NT2/D1 (cell line): Measurements from ENCODE around the gene TGFB2.

ENCODE experiments used
- DNase-seq: peaks from one replicate; pipeline ENCODE4 v3.0.0-alpha.2; 2011; ENCODE audit warnings: low read depth, low spot score
- H3K27me3 ChIP-seq: 2 replicates; pipeline ENCODE4 v1.6.0; 2011; ENCODE audit warnings: mild to moderate bottlenecking; ENCODE audit not compliant: insufficient read length, insufficient read depth
- H3K36me3 ChIP-seq: 2 replicates; pipeline ENCODE4 v1.6.1; 2011; ENCODE audit warnings: mild to moderate bottlenecking, low read length, mixed read lengths; ENCODE audit not compliant: insufficient read depth, insufficient read length
- H3K4me1 ChIP-seq: 2 replicates; pipeline ENCODE4 v1.5.1; 2011; ENCODE audit not compliant: insufficient read depth, insufficient read length
- H3K4me3 ChIP-seq: 2 replicates; pipeline ENCODE4 v1.5.1; 2011; ENCODE audit warnings: low read depth; ENCODE audit not compliant: insufficient read length
- H3K9ac ChIP-seq: 2 replicates; pipeline ENCODE4 v1.6.0; 2011; ENCODE audit warnings: low read depth; ENCODE audit not compliant: insufficient read length
- H3K9me3 ChIP-seq: 2 replicates; pipeline ENCODE4 v1.5.1; 2011; ENCODE audit warnings: mild to moderate bottlenecking, low read length; ENCODE audit not compliant: insufficient read depth
- SUZ12 ChIP-seq: IDR thresholded peaks from 2 replicates; pipeline ENCODE4 v1.6.1; 2011; ENCODE audit not compliant: insufficient read length, insufficient read depth; ENCODE audit errors: extremely low read depth
- YY1 ChIP-seq: IDR thresholded peaks from 2 replicates; pipeline ENCODE4 v1.6.1; 2011; ENCODE audit not compliant: insufficient read length, insufficient read depth
- ZNF274 ChIP-seq: IDR thresholded peaks from 2 replicates; pipeline ENCODE4 v1.6.1; 2011; ENCODE audit warnings: mild to moderate bottlenecking, low read depth, low read length

TGFB2 gene

DNA sequence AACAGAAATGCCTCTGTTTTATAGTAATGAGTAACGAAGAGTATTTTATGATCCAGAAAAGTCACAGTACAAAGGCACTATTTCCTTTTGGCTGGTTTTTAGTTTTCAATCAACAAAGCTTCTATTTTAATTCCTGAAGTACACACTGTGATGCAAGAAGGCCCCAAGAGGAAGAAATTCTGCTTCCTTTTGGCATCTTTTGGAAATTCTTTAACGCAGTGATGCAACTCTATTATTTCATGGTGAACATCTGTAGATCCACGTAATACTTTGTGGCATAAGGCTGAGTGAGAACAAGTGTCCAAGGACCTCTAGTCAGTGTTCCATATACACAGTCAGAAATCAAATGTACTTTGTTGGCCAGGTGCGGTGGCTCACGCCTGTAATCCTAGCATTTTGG is 137.5 kb downstream of the TGFB2 start:
- Histone ChIP-seq H3K9me3 (no peaks in the 10 kb centered on the region; the same call in 1 of the 2 replicates), H3K36me3 (no peaks in the 10 kb centered on the region), H3K27me3 (no peaks in the 10 kb centered on the region), H3K4me1 (no peaks in the 10 kb centered on the region), H3K9ac (no peak overlapping the region), H3K4me3 (no peak overlapping the region)
- no peak for DNase-seq
- TF ChIP-seq YY1, result no peak
- TF ChIP-seq SUZ12, result no peak
- no peak for TF ChIP-seq ZNF274

- Histone ChIP-seq H3K36me3 (no peaks in the 10 kb centered on the region), H3K4me1 (no peaks in the 10 kb centered on the region), H3K9ac (no peak overlapping the region), H3K9me3 (no peaks in the 10 kb centered on the region; the same call in 1 of the 2 replicates), H3K4me3 (no peak overlapping the region), H3K27me3 (no peaks in the 10 kb centered on the region)
- no peak for TF ChIP-seq ZNF274
- TF ChIP-seq SUZ12, result no peak
- TF ChIP-seq YY1, result no peak
- DNase-seq, result no peak
These were observed 140.2 kb downstream of the TGFB2 start for GRCh38 chr1:218485241-218485928.

- H3K27me3 ChIP-seq, result no peaks in the 10 kb centered on the region
- no peak overlapping the region for H3K9ac ChIP-seq
- H3K36me3 ChIP-seq, result no peaks in the 10 kb centered on the region
- no peak overlapping the region for H3K4me3 ChIP-seq
- DNase-seq, result no peak
- TF ChIP-seq SUZ12 (no peak), YY1 (no peak)
- H3K4me1 ChIP-seq, result no peaks in the 10 kb centered on the region
- H3K9me3 ChIP-seq, result no peaks in the 10 kb centered on the region
These were observed 143.4 kb downstream of the TGFB2 start for GRCh38 chr1:218488531-218488930.

- DNase-seq, result no peak
- no peaks in the 10 kb centered on the region for H3K4me1 ChIP-seq
- H3K9me3 ChIP-seq, result no peaks in the 10 kb centered on the region
- H3K36me3 ChIP-seq, result no peaks in the 10 kb centered on the region
- H3K27me3 ChIP-seq, result no peaks in the 10 kb centered on the region
- H3K9ac ChIP-seq, result no peak overlapping the region
- TF ChIP-seq YY1, result no peak
- no peak for TF ChIP-seq SUZ12
- no peak for TF ChIP-seq ZNF274
- no peak overlapping the region for H3K4me3 ChIP-seq
These were observed 143.8 kb downstream of the TGFB2 start for GRCh38 chr1:218488986-218489385.

- Histone ChIP-seq H3K4me3 (no peak overlapping the region), H3K27me3 (no peaks in the 10 kb centered on the region), H3K9ac (no peak overlapping the region), H3K4me1 (no peaks in the 10 kb centered on the region), H3K9me3 (no peaks in the 10 kb centered on the region), H3K36me3 (no peaks in the 10 kb centered on the region)
- no peak for TF ChIP-seq SUZ12
- no peak for DNase-seq
These were observed 145.3 kb downstream of the TGFB2 start for GRCh38 chr1:218490406-218490922.

DNA sequence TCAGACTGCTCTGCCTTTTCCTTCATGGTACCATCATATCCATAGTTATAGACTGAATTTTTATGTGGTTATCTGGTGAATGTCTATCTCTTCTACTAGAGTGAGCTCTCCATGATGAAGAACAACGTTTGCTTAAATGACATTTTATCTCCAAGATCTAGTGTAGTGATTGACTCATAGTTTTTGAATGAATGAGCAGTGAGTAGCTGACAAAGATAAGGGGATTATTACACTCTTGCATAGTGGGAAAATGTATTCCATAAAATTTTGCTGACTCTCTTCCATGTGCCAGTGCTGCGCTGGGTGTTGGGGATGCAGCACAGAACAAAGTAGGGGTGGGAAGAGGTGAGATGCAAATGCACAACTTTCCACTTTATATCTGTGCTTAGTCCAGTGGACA is 147.7 kb downstream of the TGFB2 start:
- no peaks in the 10 kb centered on the region for H3K4me1 ChIP-seq
- DNase-seq, result no peak

DNA sequence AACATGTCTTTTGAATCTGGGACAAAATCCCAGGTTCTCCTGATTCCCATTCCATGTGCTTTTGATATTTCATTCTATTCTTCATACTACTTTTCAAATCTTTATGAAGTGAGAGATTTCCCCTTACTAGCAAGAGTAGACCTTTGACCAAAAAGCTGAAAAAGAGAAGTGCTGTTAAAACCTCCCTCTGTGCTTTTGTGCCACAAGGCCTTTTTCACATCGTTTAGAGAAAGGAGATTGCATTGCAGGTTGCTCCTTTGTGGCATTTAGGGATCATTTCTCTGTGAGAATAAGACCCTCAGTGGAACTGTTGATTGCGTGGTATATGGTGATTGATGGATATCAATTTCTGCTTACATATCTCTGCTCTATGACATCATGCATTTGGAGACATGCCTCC is 148.8 kb downstream of the TGFB2 start:
- no peak for DNase-seq
- Histone ChIP-seq H3K9ac (no peak overlapping the region), H3K36me3 (no peaks in the 10 kb centered on the region)

More for the DNA sequence above, 147.7 kb downstream of the TGFB2 start:
- H3K9ac ChIP-seq, result no peak overlapping the region
- no peak for TF ChIP-seq YY1
- no peak for TF ChIP-seq SUZ12
- TF ChIP-seq ZNF274, result no peak
- no peak overlapping the region for H3K4me3 ChIP-seq
- H3K9me3 ChIP-seq, result no peaks in the 10 kb centered on the region
- H3K27me3 ChIP-seq, result no peaks in the 10 kb centered on the region
- no peaks in the 10 kb centered on the region for H3K36me3 ChIP-seq

More for the DNA sequence above, 148.8 kb downstream of the TGFB2 start:
- Histone ChIP-seq H3K4me1 (no peaks in the 10 kb centered on the region), H3K4me3 (no peak overlapping the region), H3K27me3 (no peaks in the 10 kb centered on the region), H3K9me3 (no peaks in the 10 kb centered on the region)
- no peak for TF ChIP-seq ZNF274
- TF ChIP-seq YY1, result no peak
- TF ChIP-seq SUZ12, result no peak
